Caco-2 (cell line): ENCODE measurements around the gene PPFIA3. TPM values are rescaled to one million over a fixed set of nuclear protein-coding genes. Genes with fewer than 3 reads are reported as not detected.

Source experiments
- BruUV-seq: library from RNA; stranded (reverse); fragments of 400-500 nt; replicated peaks from 2 replicates; lab custom pipeline; 2021; lab: Mats Ljungman, UMichigan
- CTCF ChIA-PET: fragments of 300-600 bp; sonication (Branson Sonifier 250); formaldehyde crosslinking; loops from one replicate; lab custom pipeline; 2022; ENCODE audit warnings: antibody characterized with exemption; lab: Charles Lee
- POLR2A ChIA-PET: fragments of 300-600 bp; sonication (Branson Sonifier 250); formaldehyde crosslinking; loops from one replicate; lab custom pipeline; 2022; ENCODE audit warnings: antibody characterized with exemption; lab: Charles Lee
- DNase-seq, 2 experiments: peaks; one replicate each; pipeline versions ENCODE4 v3.0.0 to v3.0.0-alpha.2; 2020 to 2022
- H3K27me3 ChIP-seq: replicated peaks from 2 replicates; pipeline ENCODE4 v1.6.0; 2011; ENCODE audit warnings: low read length; ENCODE audit not compliant: control insufficient read depth, insufficient read depth
- H3K36me3 ChIP-seq: 2 replicates; pipeline ENCODE4 v1.5.1; 2011; ENCODE audit warnings: low read length; ENCODE audit not compliant: control insufficient read depth, insufficient read depth
- H3K4me1 ChIP-seq: fragments of 250-450 bp; sonication (Bioruptor Pico); 2 replicates; pipeline ENCODE4 v1.5.1; 2020; ENCODE audit warnings: mild to moderate bottlenecking
- H3K4me3 ChIP-seq: 2 replicates; pipeline ENCODE4 v1.5.1; 2011; ENCODE audit warnings: low read depth, mild to moderate bottlenecking, control low read depth, low read length
- H3K9me3 ChIP-seq: fragments of 250-450 bp; sonication (Bioruptor Pico); 2 replicates; pipeline ENCODE4 v1.5.1; 2020; ENCODE audit warnings: mild to moderate bottlenecking, moderate library complexity
- H3K27ac Mint-ChIP-seq: one replicate; pipeline ENCODE4 v1.8.0; 2022; ENCODE audit warnings: mixed read lengths; ENCODE audit not compliant: unreplicated experiment
- H3K27me3 Mint-ChIP-seq: one replicate; pipeline ENCODE4 v1.8.0; 2022; ENCODE audit warnings: mixed read lengths; ENCODE audit not compliant: insufficient read depth, unreplicated experiment
- H3K36me3 Mint-ChIP-seq: one replicate; pipeline ENCODE4 v1.8.0; 2022; ENCODE audit warnings: mild to moderate bottlenecking, mixed read lengths; ENCODE audit not compliant: insufficient read depth, unreplicated experiment
- H3K4me1 Mint-ChIP-seq: one replicate; pipeline ENCODE4 v1.8.0; 2022; ENCODE audit warnings: low read depth, mixed read lengths; ENCODE audit not compliant: unreplicated experiment
- H3K4me3 Mint-ChIP-seq: one replicate; pipeline ENCODE4 v1.8.0; 2022; ENCODE audit warnings: mild to moderate bottlenecking, moderate library complexity, mixed read lengths; ENCODE audit not compliant: unreplicated experiment
- H3K9me3 Mint-ChIP-seq: one replicate; pipeline ENCODE4 v1.8.0; 2022; ENCODE audit warnings: mixed read lengths; ENCODE audit not compliant: unreplicated experiment
- intact Hi-C: fragments of 100-400 bp; cut with micrococcal nuclease; formaldehyde crosslinking; loops from one replicate; pipeline ENCODE4 v1.10.0; 2022; ENCODE audit not compliant: unreplicated experiment
- total RNA-seq: library from RNA; stranded (reverse); gene quantifications from 2 replicates; pipeline ENCODE4 v1.2.3, GENCODE V29; 2022
- TF ChIP-seq, protein P1 (sequence below), 2 experiments: fragments of 200-600 bp in 1 of 2; IDR thresholded peaks; 1 replicate in 1 of 2; 2 replicates in 1 of 2; pipeline versions ENCODE4 v1.5.1 to v1.8.0; 2011 to 2022; ENCODE audit warnings: antibody characterized with exemption in 1 of 2, control low read depth in 1 of 2, inconsistent platforms in 1 of 2, low read depth in 1 of 2, low read length in 1 of 2, mild to moderate bottlenecking in 1 of 2, moderate library complexity in 1 of 2; ENCODE audit not compliant: insufficient read depth in 1 of 2, severe bottlenecking in 1 of 2, unreplicated experiment in 1 of 2

PPFIA3 gene
- total RNA-seq, 1 experiment from 2014 or later, result 11.8 TPM

DNA sequence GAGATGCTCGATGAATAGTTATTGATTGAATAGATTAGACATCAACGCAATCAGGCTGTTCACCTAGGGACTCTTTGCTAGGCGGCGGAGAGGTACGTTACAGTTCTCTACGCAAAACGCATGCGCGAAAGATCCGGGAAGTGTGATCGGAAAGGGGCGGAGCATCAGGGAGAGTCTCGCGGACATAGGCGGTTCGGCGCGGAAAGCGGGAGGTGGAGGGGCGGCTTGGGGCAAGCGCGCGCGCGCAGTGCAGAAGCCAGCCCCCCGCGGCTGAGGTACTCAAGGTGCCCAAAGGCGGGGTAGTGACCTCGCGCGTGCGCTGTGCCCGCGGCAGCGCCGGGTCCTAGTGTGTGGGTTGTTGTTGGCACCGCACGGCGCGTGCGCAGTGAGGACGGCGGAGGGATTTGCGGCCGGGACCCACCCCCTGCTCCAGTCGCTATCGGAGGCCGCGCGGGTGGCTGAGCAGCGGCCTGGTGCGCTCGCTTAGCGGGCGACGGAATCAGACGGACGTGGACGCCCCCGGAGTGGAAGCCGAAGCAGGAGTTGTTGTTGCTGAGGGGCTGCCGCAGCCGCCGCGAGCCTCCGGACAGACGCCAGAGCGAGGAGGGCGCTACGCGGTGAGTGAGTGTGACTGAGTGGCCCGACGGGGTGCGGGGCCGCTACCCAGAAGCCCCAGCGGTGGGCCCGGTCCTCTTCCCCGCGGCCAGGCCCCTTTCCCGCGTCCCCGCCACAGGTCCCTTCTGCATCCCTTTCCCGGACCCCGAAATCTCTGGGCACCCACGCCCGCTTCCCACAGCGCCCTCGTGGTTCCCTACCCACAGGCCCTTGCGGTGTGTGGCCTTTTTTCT is 34.1 kb upstream of the PPFIA3 start, which contains the start of gene SNRNP70:
Gene SNRNP70, plus strand, starts transcription at position 432 of the 848 bp plus-strand sequence. CDS start 964 bp downstream, outside the sequence.
- Histone ChIP-seq H3K4me3 (peak within 1 kb of the TSS; percentile 71), H3K36me3 (no peaks in the 10 kb centered on the region), H3K9me3 (no peaks in the 10 kb centered on the region), H3K4me1 (0 out of 2 replicates have a peak, but pooled peaks cover 7% of the 10 kb centered on the region), H3K27me3 (no peaks in the 10 kb centered on the region)
- Mint-ChIP-seq H3K27me3 (no peaks in the 10 kb centered on the region), H3K4me3 (peak within 1 kb of the TSS; percentile 92), H3K27ac (peak within 1 kb of the TSS; percentile 78), H3K36me3 (peaks cover 54% of the 10 kb centered on the region), H3K9me3 (no peaks in the 10 kb centered on the region), H3K4me1 (peaks cover 17% of the 10 kb centered on the region)
- DNase-seq, result peak; percentile 100
- POLR2A ChIA-PET, result no interaction called here
- intact Hi-C loops, result loop anchor here (1.0 to 2.0 kb wide), 3 partner anchors 12 to 34 kb away; partner anchors contain the start of genes C19orf73, NTF4 and PPFIA3
- CTCF ChIA-PET, result no interaction called here
- BruUV-seq, result no TSS peak
- TF ChIP-seq, protein P1, sequence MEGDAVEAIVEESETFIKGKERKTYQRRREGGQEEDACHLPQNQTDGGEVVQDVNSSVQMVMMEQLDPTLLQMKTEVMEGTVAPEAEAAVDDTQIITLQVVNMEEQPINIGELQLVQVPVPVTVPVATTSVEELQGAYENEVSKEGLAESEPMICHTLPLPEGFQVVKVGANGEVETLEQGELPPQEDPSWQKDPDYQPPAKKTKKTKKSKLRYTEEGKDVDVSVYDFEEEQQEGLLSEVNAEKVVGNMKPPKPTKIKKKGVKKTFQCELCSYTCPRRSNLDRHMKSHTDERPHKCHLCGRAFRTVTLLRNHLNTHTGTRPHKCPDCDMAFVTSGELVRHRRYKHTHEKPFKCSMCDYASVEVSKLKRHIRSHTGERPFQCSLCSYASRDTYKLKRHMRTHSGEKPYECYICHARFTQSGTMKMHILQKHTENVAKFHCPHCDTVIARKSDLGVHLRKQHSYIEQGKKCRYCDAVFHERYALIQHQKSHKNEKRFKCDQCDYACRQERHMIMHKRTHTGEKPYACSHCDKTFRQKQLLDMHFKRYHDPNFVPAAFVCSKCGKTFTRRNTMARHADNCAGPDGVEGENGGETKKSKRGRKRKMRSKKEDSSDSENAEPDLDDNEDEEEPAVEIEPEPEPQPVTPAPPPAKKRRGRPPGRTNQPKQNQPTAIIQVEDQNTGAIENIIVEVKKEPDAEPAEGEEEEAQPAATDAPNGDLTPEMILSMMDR (IDR thresholded peaks at IDR 0.05; ENCODE audit: insufficient read depth in 1 of 2, low read depth in 1 of 2, low read length in 1 of 2, severe bottlenecking in 1 of 2, unreplicated experiment in 1 of 2), result no peak

- POLR2A ChIA-PET, result no interaction called here
- BruUV-seq, result no TSS peak
Measured at GRCh38 chr19:49085868-49086232, 33.5 kb upstream of the PPFIA3 start.

GRCh38 chr19:49086296-49086695 is 33.0 kb upstream of the PPFIA3 start:
- H3K27ac Mint-ChIP-seq, result peak overlapping the region; percentile 78
- peaks cover 17% of the 10 kb centered on the region for H3K4me1 Mint-ChIP-seq
- ChIA-PET POLR2A (no interaction called here), CTCF (no interaction called here)
- BruUV-seq, result no TSS peak
- Histone ChIP-seq H3K4me3 (peak overlapping the region; percentile 71), H3K9me3 (no peaks in the 10 kb centered on the region), H3K36me3 (no peaks in the 10 kb centered on the region), H3K4me1 (0 out of 2 replicates have a peak, but pooled peaks cover 7% of the 10 kb centered on the region), H3K27me3 (no peaks in the 10 kb centered on the region)
- no peaks in the 10 kb centered on the region for H3K27me3 Mint-ChIP-seq
- DNase-seq, result no peak
- intact Hi-C loops, result no loop called here
- no peaks in the 10 kb centered on the region for H3K9me3 Mint-ChIP-seq
- H3K36me3 Mint-ChIP-seq, result peaks cover 65% of the 10 kb centered on the region
- H3K4me3 Mint-ChIP-seq, result peak overlapping the region; percentile 92
- TF ChIP-seq, protein P1 (IDR thresholded peaks at IDR 0.05; ENCODE audit: insufficient read depth in 1 of 2, low read depth in 1 of 2, low read length in 1 of 2, severe bottlenecking in 1 of 2, unreplicated experiment in 1 of 2), result no peak

More at GRCh38 chr19:49085868-49086232, 33.5 kb upstream of the PPFIA3 start:
- peak overlapping the region; percentile 78 for H3K27ac Mint-ChIP-seq
- peak overlapping the region; percentile 92 for H3K4me3 Mint-ChIP-seq
- H3K27me3 ChIP-seq, result no peaks in the 10 kb centered on the region
- peaks cover 17% of the 10 kb centered on the region for H3K4me1 Mint-ChIP-seq
- H3K9me3 ChIP-seq, result no peaks in the 10 kb centered on the region
- TF ChIP-seq, protein P1 (IDR thresholded peaks at IDR 0.05; ENCODE audit: insufficient read depth in 1 of 2, low read depth in 1 of 2, low read length in 1 of 2, severe bottlenecking in 1 of 2, unreplicated experiment in 1 of 2), result no peak
- no peaks in the 10 kb centered on the region for H3K36me3 ChIP-seq
- CTCF ChIA-PET, result no interaction called here
- peaks cover 60% of the 10 kb centered on the region for H3K36me3 Mint-ChIP-seq
- H3K4me3 ChIP-seq, result peak overlapping the region; percentile 71
- intact Hi-C loops, result loop anchor here (1.0 to 2.0 kb wide), 3 partner anchors 11 to 33 kb away; partner anchors contain the start of genes C19orf73, NTF4 and PPFIA3
- DNase-seq, result no peak
- H3K9me3 Mint-ChIP-seq, result no peaks in the 10 kb centered on the region
- 0 out of 2 replicates have a peak, but pooled peaks cover 7% of the 10 kb centered on the region for H3K4me1 ChIP-seq
- H3K27me3 Mint-ChIP-seq, result no peaks in the 10 kb centered on the region
